SK-N-SH treated with all-trans-retinoic acid at 6 μM for 48 hours (cell line): ENCODE measurements around the gene CCDC124.

Experiments
- ATAC-seq: fragments of 200-7000 bp; cut with Tn5 transposase; 3 replicates; pipeline ENCODE4 v1.9.1; 2020; ENCODE audit warnings: mild to moderate bottlenecking, moderate library complexity
- ARNTL ChIP-seq: fragments of 450-650 bp; formaldehyde crosslinking; IDR thresholded peaks from 2 replicates; pipeline ENCODE4 v1.5.0; 2020; ENCODE audit warnings: low read depth, mild to moderate bottlenecking, moderate library complexity, borderline replicate concordance
- BACH2 ChIP-seq: fragments of 250-450 bp; sonication (Bioruptor Pico); IDR thresholded peaks from 2 replicates; pipeline ENCODE4 v1.9.0; 2021; ENCODE audit warnings: mild to moderate bottlenecking, borderline replicate concordance
- CSDC2 ChIP-seq: fragments of 250-450 bp; sonication (Bioruptor Pico); IDR thresholded peaks from 2 replicates; pipeline ENCODE4 v1.5.0; 2020; ENCODE audit warnings: mild to moderate bottlenecking, moderate library complexity
- ESRRG ChIP-seq: fragments of 250-450 bp; sonication (Bioruptor Pico); IDR thresholded peaks from 2 replicates; pipeline ENCODE4 v1.6.1; 2021; ENCODE audit warnings: mild to moderate bottlenecking
- ISL1 ChIP-seq: fragments of 250-450 bp; sonication (Bioruptor Pico); IDR thresholded peaks from 2 replicates; pipeline ENCODE4 v2.1.2; 2022; ENCODE audit warnings: mild to moderate bottlenecking, moderate library complexity
- OSR1 ChIP-seq: fragments of 250-450 bp; sonication (Bioruptor Pico); IDR thresholded peaks from 2 replicates; pipeline ENCODE4 v1.8.0; 2022; ENCODE audit warnings: moderate library complexity, mild to moderate bottlenecking, inconsistent platforms
- PATZ1 ChIP-seq: fragments of 250-450 bp; sonication (Bioruptor Pico); IDR thresholded peaks from 2 replicates; pipeline ENCODE4 v1.8.0; 2020; ENCODE audit warnings: mild to moderate bottlenecking, moderate library complexity, borderline replicate concordance
- POU6F1 ChIP-seq: fragments of 250-450 bp; sonication (Bioruptor Pico); IDR thresholded peaks from 2 replicates; pipeline ENCODE4 v1.8.0; 2021; ENCODE audit warnings: low read depth, mild to moderate bottlenecking, moderate library complexity, borderline replicate concordance
- PPARA ChIP-seq: fragments of 250-450 bp; sonication (Bioruptor Pico); IDR thresholded peaks from 2 replicates; pipeline ENCODE4 v1.5.0; 2020; ENCODE audit warnings: mild to moderate bottlenecking, borderline replicate concordance
- RARB ChIP-seq: fragments of 250-450 bp; sonication (Bioruptor Pico); IDR thresholded peaks from 2 replicates; pipeline ENCODE4 v1.8.0; 2021; ENCODE audit warnings: mild to moderate bottlenecking, moderate library complexity
- SNAI2 ChIP-seq: fragments of 250-450 bp; sonication (Bioruptor Pico); IDR thresholded peaks from 2 replicates; pipeline ENCODE4 v1.5.0; 2020; ENCODE audit warnings: mild to moderate bottlenecking, moderate library complexity
- TCF4 ChIP-seq: fragments of 250-450 bp; sonication (Bioruptor Pico); IDR thresholded peaks from 2 replicates; pipeline ENCODE4 v1.8.0; 2021; ENCODE audit warnings: mild to moderate bottlenecking, moderate library complexity, borderline replicate concordance
- TOX ChIP-seq: fragments of 250-450 bp; sonication (Bioruptor Pico); IDR thresholded peaks from 2 replicates; pipeline ENCODE4 v1.8.0; 2021; ENCODE audit warnings: mild to moderate bottlenecking, moderate library complexity, borderline replicate concordance
- ZC3H10 ChIP-seq: fragments of 250-450 bp; sonication (Bioruptor Pico); IDR thresholded peaks from 2 replicates; pipeline ENCODE4 v1.5.1; 2021; ENCODE audit warnings: mild to moderate bottlenecking, moderate library complexity
- ZFP3 ChIP-seq: fragments of 250-450 bp; sonication (Bioruptor Pico); IDR thresholded peaks from 2 replicates; pipeline ENCODE4 v1.5.0; 2020; ENCODE audit warnings: mild to moderate bottlenecking, moderate library complexity
- ZNF8 ChIP-seq: fragments of 450-650 bp; formaldehyde crosslinking; IDR thresholded peaks from 2 replicates; pipeline ENCODE4 v1.5.0; 2020; ENCODE audit warnings: mild to moderate bottlenecking, moderate library complexity
- TF ChIP-seq, protein P1 (sequence below): fragments of 250-450 bp; sonication (Bioruptor Pico); IDR thresholded peaks from 2 replicates; pipeline ENCODE4 v1.5.1; 2021; ENCODE audit warnings: mild to moderate bottlenecking, moderate library complexity
- TF ChIP-seq, protein P2 (sequence below): fragments of 250-450 bp; sonication (Bioruptor Pico); IDR thresholded peaks from 2 replicates; pipeline ENCODE4 v1.5.0; 2020; ENCODE audit warnings: mild to moderate bottlenecking, moderate library complexity

CCDC124 gene

DNA sequence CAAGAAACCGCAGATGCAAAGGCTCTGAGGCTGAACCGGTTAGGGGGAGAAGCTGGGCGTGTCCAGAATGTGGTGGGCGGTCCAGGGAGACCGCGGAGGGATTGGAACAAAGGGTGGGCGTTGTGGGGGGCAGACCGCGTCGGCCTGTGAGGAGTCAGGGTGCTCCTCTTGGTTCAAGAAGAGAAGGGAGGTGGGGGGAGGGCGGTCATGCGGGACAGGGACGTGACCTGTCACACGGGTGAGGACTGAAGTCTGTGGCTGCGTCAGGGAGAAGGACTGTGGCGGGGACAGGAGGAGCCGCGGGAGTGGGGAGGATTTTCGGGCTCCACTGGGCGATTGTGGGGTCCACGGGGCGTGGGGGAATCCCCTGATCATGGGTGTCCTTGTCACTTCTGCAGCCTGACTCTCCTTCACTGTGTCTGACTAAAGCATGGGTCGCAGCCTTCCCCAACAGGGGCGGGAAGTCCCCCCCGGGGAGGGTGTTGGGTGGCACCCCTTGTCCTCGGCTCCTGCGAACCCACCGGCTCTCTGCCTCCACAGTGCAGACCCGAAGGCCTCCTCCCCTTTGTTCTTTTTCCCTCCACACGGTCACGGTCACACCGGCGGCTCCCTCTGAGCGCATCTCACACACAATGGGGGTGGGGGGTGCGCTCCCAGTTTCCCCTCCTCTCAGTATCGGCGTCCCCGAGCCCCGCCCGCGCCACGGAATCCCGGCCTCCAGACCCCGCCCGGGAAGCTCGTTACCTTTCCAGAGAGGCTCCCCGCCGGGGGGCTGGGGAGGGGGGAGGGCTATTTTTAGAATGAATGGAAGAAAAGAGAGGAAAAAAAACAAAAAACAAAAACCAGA, 17.7 kb downstream of the CCDC124 start:
- no peak for TF ChIP-seq ESRRG
- TF ChIP-seq TCF4 (CRISPR knock-in tag): no peak
- TF ChIP-seq BACH2 (CRISPR knock-in tag): no peak
- no peak for TF ChIP-seq CSDC2 (CRISPR knock-in tag)
- no peak for TF ChIP-seq ZC3H10 (CRISPR knock-in tag)
- TF ChIP-seq PATZ1 (CRISPR knock-in tag): no peak
- TF ChIP-seq ZNF8 (CRISPR knock-in tag): no peak
- TF ChIP-seq, protein P1, sequence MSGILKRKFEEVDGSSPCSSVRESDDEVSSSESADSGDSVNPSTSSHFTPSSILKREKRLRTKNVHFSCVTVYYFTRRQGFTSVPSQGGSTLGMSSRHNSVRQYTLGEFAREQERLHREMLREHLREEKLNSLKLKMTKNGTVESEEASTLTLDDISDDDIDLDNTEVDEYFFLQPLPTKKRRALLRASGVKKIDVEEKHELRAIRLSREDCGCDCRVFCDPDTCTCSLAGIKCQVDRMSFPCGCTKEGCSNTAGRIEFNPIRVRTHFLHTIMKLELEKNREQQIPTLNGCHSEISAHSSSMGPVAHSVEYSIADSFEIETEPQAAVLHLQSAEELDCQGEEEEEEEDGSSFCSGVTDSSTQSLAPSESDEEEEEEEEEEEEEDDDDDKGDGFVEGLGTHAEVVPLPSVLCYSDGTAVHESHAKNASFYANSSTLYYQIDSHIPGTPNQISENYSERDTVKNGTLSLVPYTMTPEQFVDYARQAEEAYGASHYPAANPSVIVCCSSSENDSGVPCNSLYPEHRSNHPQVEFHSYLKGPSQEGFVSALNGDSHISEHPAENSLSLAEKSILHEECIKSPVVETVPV (CRISPR knock-in tag): no peak
- no peak for TF ChIP-seq RARB
- TF ChIP-seq ZFP3 (CRISPR knock-in tag): no peak
- TF ChIP-seq SNAI2 (CRISPR knock-in tag): no peak
- TF ChIP-seq, protein P2, sequence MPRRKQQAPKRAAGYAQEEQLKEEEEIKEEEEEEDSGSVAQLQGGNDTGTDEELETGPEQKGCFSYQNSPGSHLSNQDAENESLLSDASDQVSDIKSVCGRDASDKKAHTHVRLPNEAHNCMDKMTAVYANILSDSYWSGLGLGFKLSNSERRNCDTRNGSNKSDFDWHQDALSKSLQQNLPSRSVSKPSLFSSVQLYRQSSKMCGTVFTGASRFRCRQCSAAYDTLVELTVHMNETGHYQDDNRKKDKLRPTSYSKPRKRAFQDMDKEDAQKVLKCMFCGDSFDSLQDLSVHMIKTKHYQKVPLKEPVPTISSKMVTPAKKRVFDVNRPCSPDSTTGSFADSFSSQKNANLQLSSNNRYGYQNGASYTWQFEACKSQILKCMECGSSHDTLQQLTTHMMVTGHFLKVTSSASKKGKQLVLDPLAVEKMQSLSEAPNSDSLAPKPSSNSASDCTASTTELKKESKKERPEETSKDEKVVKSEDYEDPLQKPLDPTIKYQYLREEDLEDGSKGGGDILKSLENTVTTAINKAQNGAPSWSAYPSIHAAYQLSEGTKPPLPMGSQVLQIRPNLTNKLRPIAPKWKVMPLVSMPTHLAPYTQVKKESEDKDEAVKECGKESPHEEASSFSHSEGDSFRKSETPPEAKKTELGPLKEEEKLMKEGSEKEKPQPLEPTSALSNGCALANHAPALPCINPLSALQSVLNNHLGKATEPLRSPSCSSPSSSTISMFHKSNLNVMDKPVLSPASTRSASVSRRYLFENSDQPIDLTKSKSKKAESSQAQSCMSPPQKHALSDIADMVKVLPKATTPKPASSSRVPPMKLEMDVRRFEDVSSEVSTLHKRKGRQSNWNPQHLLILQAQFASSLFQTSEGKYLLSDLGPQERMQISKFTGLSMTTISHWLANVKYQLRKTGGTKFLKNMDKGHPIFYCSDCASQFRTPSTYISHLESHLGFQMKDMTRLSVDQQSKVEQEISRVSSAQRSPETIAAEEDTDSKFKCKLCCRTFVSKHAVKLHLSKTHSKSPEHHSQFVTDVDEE: no peak
- TF ChIP-seq ARNTL (CRISPR knock-in tag): no peak
- TF ChIP-seq POU6F1 (CRISPR knock-in tag): no peak
- ATAC-seq: no peak

DNA sequence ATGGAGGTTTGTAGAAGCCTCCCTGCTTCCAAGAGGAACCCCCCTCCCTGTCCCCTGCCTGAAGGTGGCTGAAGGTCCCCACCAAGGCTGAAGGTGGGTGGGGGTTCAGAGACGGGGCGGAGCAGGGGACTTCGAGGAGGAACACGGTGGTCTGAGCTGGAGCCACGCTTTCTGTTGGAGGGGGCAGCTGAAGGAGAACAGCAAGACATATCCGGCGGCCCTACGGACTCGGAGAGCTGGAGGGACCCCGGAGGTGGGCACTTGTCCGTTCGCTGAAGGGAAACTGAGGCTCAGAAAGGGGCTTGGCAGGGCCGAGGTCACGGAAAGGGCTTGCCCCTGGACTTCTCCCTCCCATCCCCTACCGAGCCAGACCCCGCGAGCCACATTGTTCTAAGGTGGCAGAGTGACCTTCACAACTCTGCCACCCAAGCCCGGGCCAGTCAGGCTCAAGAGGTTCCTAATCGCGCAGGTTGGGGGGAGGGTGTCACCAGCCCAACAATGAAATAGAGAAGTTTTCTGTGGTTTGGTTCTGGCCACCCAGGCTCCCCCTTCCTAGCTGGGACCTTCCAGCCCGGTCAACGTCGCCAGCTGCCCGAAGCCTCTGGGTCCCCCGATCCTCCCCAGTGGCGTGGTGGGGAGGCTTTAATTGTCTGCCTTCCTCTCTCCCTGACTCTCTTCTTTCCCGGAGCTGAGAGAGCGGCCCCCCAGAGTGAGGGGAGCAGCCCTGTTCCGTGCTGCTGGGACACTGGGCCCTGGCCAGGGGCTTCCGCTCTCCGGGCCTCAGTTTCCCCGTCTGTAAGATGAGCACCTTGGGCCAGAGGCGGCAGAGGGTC, 18.6 kb downstream of the CCDC124 start:
- ATAC-seq: no peak
- no peak for TF ChIP-seq TCF4 (CRISPR knock-in tag)
- TF ChIP-seq ZC3H10 (CRISPR knock-in tag): no peak
- TF ChIP-seq, protein P2: no peak
- TF ChIP-seq OSR1: no peak
- TF ChIP-seq ZFP3 (CRISPR knock-in tag): no peak
- TF ChIP-seq ISL1 (CRISPR knock-in tag): no peak
- TF ChIP-seq TOX (CRISPR knock-in tag): no peak
- TF ChIP-seq ESRRG: no peak
- no peak for TF ChIP-seq PPARA (CRISPR knock-in tag)
- TF ChIP-seq, all 23 proteins: peak for 0
